GM19452 (cell line): ENCODE data around the gene CFAP65.

Experiments used
- ATAC-seq: cut with Tn5 transposase; IDR thresholded peaks from one replicate; pipeline ENCODE4 v1.9.1; 2021; ENCODE audit not compliant: unreplicated experiment

Gene CFAP65

DNA sequence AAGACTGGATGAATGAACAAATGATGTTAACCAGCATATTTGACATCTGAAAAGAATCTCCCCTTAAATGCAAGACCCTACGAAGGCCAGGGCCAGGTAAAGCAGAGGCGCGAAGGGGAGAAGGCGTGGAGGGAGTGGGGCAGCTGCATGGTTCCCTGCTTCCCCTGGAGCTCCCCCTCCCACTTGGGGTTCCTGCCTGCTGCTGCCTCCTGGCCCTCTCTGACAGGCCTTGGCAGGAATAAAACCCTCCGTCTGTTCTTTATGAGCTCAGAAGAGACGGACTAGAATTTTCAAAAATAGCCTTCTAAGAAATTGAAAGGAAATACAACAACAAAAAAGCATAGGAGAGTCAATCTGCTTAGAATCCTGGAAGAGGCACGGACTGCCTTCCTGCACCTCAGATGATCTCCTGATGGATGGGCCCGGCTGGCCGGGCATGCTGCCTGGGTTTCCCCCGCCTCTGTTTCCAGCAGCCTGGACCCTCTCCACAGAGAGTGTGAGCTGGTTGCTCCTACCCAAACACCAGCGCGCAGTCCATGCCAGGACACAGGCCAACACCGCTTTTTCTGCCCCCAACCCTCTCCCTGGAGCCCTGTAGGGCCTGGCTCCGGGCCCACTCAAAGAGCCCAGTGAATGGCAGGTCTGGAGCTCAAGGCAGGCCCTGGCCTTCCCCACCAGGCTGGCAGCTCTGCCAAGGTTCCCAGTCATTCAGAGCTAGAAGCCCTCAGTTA is 23.9 kb downstream of the CFAP65 start:
- no peak for ATAC-seq

- no peak for ATAC-seq
Observed at GRCh38 chr2:219016721-219017120, 24.6 kb downstream of the CFAP65 start.

GRCh38 chr2:219010873-219011272 is 30.4 kb downstream of the CFAP65 start:
- ATAC-seq, result no peak

- ATAC-seq, result no peak
Observed at GRCh38 chr2:219010162-219010756, 31.1 kb downstream of the CFAP65 start.

- no peak for ATAC-seq
Observed at GRCh38 chr2:219009294-219009693, 32.0 kb downstream of the CFAP65 start.

DNA sequence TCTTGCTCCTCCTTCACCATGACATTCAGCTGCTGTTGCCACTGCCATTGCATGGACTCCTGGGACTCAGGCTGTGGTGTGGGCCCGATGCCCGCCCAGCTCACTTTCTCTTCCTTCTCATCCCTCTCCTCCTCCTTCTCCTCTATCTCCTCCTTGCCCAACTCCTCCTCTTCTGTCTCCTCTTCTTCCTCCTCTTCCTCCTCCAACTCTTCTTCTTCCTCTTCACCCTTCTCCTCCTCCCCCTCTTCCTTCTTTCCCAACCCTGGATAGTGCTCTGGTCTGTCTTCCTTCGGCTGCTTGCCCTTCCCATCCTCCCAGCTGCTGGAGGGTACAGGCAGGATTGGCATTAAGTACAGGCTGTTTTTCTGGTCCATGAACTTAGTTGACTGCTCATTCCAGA is 37.3 kb downstream of the CFAP65 start:
- no peak for ATAC-seq

- no peak for ATAC-seq
Observed at GRCh38 chr2:219003267-219003634, 38.1 kb downstream of the CFAP65 start.

DNA sequence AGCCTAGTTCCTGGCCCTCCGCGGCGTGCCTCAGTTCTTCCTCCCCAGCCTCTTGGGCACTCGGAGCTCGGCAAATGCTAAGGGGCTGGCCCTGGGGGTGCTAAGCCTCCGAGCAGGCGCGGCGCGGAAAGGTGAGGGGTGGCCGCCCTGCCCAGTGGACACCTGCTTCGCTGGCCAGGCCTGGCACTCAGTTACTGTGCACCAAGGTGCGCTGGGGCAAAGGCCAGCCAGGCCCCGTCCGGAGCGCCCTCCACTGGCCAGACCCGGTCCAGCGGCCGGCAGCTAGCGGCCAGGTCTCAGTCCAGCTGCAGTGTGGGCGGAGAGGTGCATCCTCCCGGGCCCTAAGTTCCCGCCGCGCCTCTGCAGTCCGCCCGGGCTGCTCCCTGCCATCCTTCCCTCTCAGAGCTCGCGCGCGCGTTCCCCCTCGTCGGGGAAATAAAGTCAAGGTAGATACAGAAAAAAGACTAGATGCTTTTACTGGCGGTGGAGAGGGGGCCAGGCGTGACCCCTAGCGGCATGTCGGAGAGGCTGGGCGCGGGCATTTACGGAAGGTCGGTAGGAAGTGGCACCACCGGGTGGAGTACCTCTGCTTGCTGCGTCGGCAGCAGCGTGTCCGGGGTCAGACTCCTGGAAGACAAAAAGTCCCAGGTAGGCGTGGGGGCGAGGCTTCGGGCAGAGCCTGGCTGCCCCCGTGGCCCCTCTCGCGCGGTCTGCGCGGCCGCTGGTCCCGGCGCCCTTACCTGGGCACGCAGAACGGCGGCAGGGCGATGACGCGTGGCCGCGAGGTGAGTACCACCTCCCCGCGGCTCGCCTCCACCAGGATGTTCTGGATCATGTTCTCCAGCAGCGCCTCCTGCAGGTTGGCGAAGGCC is 38.7 kb downstream of the CFAP65 start:
- no peak for ATAC-seq

DNA sequence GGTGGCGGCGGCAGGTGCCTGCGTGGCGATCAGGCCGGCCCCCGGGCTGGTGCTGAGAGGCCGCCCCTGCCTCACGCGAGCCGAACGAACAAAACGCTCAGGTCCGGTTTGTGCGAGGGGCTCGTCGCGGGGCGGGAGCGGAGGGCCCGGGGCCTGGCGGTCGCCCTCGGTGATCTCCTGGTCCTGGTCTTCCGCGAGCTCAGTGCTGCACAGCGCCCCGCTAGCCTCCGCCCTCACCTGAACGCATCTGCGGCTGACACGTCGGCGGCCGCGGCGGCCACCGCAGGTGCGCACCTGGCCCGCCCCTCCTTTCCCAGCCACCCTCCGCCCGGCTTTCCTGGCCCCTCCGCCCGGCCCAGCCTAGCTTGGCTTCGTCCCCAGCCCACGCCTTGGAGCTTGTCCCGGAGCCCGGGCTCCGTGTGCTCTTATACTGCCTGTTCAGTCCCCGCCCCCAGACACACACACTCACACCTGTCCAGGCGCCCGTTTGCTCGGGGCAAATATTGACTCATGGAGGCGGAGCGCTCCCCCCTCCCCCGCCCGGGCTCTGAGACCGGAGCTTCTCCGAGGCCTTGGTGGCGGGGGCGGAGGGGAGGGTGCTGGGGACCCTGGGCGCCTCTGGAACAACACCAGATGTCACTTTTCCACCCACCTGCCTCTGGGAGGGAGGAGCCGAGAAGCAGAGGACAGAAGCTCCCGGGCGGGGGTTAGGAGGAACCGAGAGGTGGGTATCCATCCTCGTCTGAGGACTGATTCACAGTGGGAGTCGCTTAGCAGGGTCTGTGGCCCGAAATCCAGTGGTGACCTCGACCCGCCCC is 39.5 kb downstream of the CFAP65 start:
- no peak for ATAC-seq

GRCh38 chr2:219001100-219001576 is 40.2 kb downstream of the CFAP65 start:
- no peak for ATAC-seq

DNA sequence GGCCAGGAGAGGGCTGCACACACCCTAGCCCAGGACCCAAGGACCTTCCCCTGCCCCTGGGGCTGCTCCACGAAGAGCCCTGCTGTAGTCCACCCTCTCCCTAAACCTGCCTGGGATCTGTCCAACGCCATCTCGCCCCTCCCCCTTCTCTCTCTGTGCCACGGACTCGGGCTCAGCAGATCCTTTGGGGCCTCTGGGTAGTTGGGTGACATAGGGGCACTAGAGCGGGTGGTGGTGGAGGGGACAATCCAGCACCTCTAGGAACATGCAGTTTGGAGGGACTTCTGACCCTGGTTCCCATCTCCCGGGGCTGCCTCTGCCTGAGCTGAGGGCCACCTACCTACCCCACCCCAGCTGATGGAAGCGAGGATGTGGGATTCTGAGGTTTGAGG is 40.8 kb downstream of the CFAP65 start:
- no peak for ATAC-seq

- ATAC-seq, result no peak
Observed at GRCh38 chr2:218999881-219000568, 41.3 kb downstream of the CFAP65 start.

DNA sequence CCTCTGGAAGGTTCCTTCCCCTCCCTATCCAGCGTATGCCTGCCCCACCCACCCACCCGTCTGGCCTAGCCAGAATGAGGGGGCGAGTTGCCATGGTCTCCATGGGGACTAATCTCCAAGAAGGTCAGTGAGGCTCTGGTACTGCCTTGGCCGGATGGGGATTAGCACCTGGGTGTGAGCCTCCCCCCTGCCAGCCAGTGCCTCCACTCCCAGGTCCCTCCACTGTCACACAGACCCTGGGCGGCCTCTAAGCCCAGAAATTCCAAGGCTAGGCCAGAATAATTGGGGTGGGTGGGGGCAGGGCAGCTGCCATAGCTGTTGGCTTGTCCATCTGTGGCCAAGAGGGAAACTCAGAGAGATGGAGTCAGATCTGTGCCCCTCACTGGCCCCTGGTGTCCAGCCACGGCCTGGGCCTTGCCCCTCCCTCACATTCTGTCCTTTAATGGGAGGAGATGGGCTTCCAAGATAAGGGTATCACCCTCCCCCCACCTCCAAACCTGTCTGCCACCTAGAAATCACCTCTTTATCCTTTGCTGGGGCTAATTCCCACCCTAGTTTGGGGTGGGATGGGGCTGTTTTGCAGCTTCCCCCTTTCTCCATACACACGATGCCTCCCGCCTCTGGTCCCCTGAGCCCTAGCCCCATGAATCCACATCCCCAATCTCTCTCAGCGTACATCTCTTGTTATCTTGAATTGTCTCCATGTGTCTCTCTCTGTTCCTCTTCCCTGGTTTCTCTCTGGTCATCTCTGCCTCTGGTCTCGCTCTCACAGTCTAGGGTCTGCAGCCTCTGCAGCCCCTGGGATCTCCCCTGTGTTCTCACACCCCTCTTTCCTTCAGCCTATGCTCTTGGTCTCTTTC is 42.1 kb downstream of the CFAP65 start:
- ATAC-seq, result no peak

- no peak for ATAC-seq
Observed at GRCh38 chr2:218998414-218999002, 42.8 kb downstream of the CFAP65 start.

- ATAC-seq, result no peak
Observed at GRCh38 chr2:218997731-218998130, 43.6 kb downstream of the CFAP65 start.

DNA sequence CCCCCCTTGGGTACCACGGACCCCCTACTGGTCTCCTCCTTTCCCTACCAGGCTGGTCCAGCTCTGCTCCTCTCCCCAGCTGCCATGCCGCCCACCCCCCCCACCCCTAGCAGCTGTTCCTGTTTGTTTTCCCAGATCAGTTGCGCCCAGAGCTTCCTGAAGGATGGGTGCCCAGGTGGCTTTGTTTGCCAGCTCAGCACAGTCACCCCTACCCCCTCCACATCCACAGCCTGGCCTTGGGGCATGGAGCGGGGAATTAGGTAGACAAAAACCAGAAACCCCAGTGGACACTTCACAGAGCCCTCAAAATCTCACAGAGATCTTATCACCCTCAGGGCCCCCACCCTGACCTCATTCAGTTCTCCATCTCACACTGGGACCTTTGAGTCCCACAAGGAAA is 44.4 kb downstream of the CFAP65 start:
- ATAC-seq, result no peak

DNA sequence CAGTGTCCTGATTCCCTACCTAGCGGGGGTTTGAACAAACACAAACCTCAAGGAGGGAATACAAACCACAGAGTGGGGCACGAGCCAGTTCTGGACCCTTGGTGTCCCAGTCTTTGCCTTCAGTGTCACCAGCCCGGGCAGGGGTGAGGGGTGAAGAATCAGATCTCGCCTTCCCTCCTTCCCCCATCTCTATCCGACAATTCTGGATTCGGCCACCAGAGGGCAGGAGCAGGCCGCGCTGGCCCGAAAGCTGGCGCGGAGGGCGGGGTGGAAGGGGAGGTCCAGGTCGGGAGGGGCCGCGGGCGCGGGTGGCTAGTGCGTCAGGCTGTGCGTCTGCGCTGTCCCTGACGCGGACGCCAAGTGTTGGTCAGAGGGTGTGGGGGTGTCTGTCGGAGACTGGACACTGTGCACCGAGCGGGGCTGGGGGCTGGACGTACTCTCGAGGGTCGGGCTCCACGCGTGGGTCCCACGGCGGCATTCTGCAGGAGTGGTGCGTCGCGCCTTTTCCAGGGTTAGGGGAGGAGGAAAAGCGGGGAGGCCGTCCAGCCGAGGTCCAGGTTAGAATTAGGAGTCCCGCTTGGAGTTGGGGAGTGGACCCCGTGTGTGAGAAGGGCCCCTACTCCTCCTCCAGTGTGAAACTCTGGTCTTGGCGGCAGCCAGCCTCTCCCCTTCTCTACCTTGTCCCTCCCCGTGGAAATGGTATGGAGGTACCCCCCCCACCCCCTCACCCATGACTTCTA is 45.2 kb downstream of the CFAP65 start:
- no peak for ATAC-seq

DNA sequence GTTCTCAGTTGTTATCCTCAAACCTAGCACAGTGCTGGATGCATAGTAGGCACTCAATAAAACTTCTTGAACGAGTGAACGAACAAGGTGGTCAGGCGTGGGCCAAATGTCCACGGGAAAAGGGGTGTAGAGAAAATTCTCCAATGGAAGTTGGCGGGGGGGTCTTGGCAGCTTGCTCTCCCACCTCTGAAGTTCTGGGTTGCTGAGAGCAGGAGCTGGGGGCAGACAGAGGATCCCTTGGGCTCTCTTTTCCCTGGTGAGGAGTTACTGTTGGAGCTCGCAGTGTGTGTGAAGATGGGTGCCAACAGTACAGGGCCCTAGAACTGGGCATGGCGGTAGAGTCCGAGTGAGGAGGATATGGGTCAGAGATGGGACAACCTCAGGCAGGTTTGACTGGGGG is 45.8 kb downstream of the CFAP65 start:
- no peak for ATAC-seq
